Loucy (cell line): Measurements from ENCODE around the gene HYAL3.
A peak's percentile ranks its signal among the peaks of the same experiment; 100 is the strongest.

Experiments used
- H2AFZ ChIP-seq: fragments of 200-600 bp; sonication (generic); 2 replicates; pipeline ENCODE4 v1.6.0; 2016; ENCODE audit warnings: antibody characterized with exemption, mild to moderate bottlenecking, low read length, moderate library complexity
- H3F3A ChIP-seq: fragments of 200-600 bp; 2 replicates; pipeline ENCODE4 v1.6.0; 2016; ENCODE audit warnings: antibody characterized with exemption, low read depth, mild to moderate bottlenecking
- H3K27me3 ChIP-seq: fragments of 200-600 bp; sonication (generic); 2 replicates; pipeline ENCODE4 v1.6.1; 2014; ENCODE audit warnings: low read length, mild to moderate bottlenecking; ENCODE audit not compliant: insufficient read depth, poor library complexity, severe bottlenecking
- H3K36me3 ChIP-seq: fragments of 200-600 bp; sonication (generic); 2 replicates; pipeline ENCODE4 v1.6.1; 2016; ENCODE audit warnings: low read length; ENCODE audit not compliant: insufficient read depth
- H3K4me1 ChIP-seq: fragments of 200-600 bp; sonication (generic); 2 replicates; pipeline ENCODE4 v1.5.1; 2014; ENCODE audit warnings: low read length, mild to moderate bottlenecking; ENCODE audit not compliant: insufficient read depth, poor library complexity, severe bottlenecking
- H3K4me2 ChIP-seq: fragments of 200-600 bp; sonication (generic); 2 replicates; pipeline ENCODE4 v1.6.0; 2014; ENCODE audit warnings: antibody characterized with exemption, low read length, low read depth, mild to moderate bottlenecking; ENCODE audit not compliant: poor library complexity, severe bottlenecking
- H3K4me3 ChIP-seq: fragments of 200-600 bp; sonication (generic); 2 replicates; pipeline ENCODE4 v1.5.1; 2014; ENCODE audit warnings: low read length, mild to moderate bottlenecking, mixed read lengths; ENCODE audit not compliant: poor library complexity, severe bottlenecking
- H3K79me2 ChIP-seq: fragments of 200-600 bp; sonication (generic); 2 replicates; pipeline ENCODE4 v1.6.1; 2014; ENCODE audit warnings: low read length; ENCODE audit not compliant: insufficient read depth
- H3K9ac ChIP-seq: fragments of 200-600 bp; sonication (generic); 2 replicates; pipeline ENCODE4 v1.6.0; 2014; ENCODE audit warnings: mild to moderate bottlenecking, low read depth, low read length, moderate library complexity; ENCODE audit not compliant: poor library complexity, severe bottlenecking
- H3K9me2 ChIP-seq: fragments of 200-600 bp; sonication (generic); replicated peaks from 2 replicates; pipeline ENCODE4 v1.6.1; 2016; ENCODE audit warnings: low read depth, low read length, mixed read lengths
- H3K9me3 ChIP-seq: fragments of 200-600 bp; sonication (generic); 2 replicates; pipeline ENCODE4 v1.6.1; 2014; ENCODE audit warnings: mild to moderate bottlenecking, antibody characterized with exemption, low read length, low read depth; ENCODE audit not compliant: insufficient read depth
- H4K20me1 ChIP-seq: fragments of 200-600 bp; sonication (generic); 2 replicates; pipeline ENCODE4 v1.6.0; 2014; ENCODE audit warnings: antibody characterized with exemption, low read length, mild to moderate bottlenecking; ENCODE audit not compliant: insufficient read depth, poor library complexity, severe bottlenecking
- CTCF ChIP-seq: fragments of 200-600 bp; sonication (generic); conservative IDR thresholded peaks from 2 replicates; pipeline ENCODE4 v1.5.1; 2014; ENCODE audit warnings: mild to moderate bottlenecking, antibody characterized with exemption, low read length
- EZH2phosphoT487 ChIP-seq: fragments of 200-600 bp; IDR thresholded peaks from 2 replicates; pipeline ENCODE4 v1.6.1; 2018; ENCODE audit warnings: antibody characterized with exemption, mild to moderate bottlenecking, moderate library complexity, borderline replicate concordance

HYAL3 gene

GRCh38 chr3:50345008-50345407, 45.8 kb upstream of the HYAL3 start:
- no peaks in the 10 kb centered on the region for H3K27me3 ChIP-seq
- H3K36me3 ChIP-seq: peaks cover 7% of the 10 kb centered on the region; the same call in 1 of the 2 replicates
- peaks cover 45% of the 10 kb centered on the region for H3K79me2 ChIP-seq
- no peaks in the 10 kb centered on the region for H3K9me3 ChIP-seq
- no peak overlapping the region for H3K4me3 ChIP-seq
- no peaks in the 10 kb centered on the region for H4K20me1 ChIP-seq
- H3F3A ChIP-seq: peaks cover 6% of the 10 kb centered on the region; the same call in 1 of the 2 replicates
- TF ChIP-seq EZH2phosphoT487: no peak
- no peak for TF ChIP-seq CTCF
- no peak overlapping the region for H3K9ac ChIP-seq
- H3K9me2 ChIP-seq: no peaks in the 10 kb centered on the region
- peaks cover 47% of the 10 kb centered on the region for H3K4me1 ChIP-seq
- H3K4me2 ChIP-seq: no peak overlapping the region
- no peak overlapping the region for H2AFZ ChIP-seq

GRCh38 chr3:50342813-50343633, 43.8 kb upstream of the HYAL3 start:
- peaks cover 2% of the 10 kb centered on the region; the same call in 1 of the 2 replicates for H3K36me3 ChIP-seq
- H4K20me1 ChIP-seq: no peaks in the 10 kb centered on the region
- no peak overlapping the region for H2AFZ ChIP-seq
- TF ChIP-seq EZH2phosphoT487: no peak
- peak; percentile 32; the same call in 1 of the 2 replicates for TF ChIP-seq CTCF
- peaks cover 42% of the 10 kb centered on the region for H3K4me1 ChIP-seq
- H3K9me3 ChIP-seq: no peaks in the 10 kb centered on the region
- H3K4me2 ChIP-seq: peak overlapping the region; percentile 91
- H3K9ac ChIP-seq: peak overlapping the region; percentile 98
- peaks cover 48% of the 10 kb centered on the region for H3K79me2 ChIP-seq
- peaks cover 6% of the 10 kb centered on the region; the same call in 1 of the 2 replicates for H3F3A ChIP-seq
- no peaks in the 10 kb centered on the region for H3K9me2 ChIP-seq
- no peaks in the 10 kb centered on the region for H3K27me3 ChIP-seq
- H3K4me3 ChIP-seq: peak overlapping the region; percentile 97

GRCh38 chr3:50341996-50342650, 42.9 kb upstream of the HYAL3 start:
- no peak for TF ChIP-seq CTCF
- TF ChIP-seq EZH2phosphoT487: no peak
- Histone ChIP-seq H3K4me2 (peak overlapping the region; percentile 91), H3K4me1 (peaks cover 38% of the 10 kb centered on the region), H3K9ac (peak overlapping the region; percentile 98), H3K4me3 (peak overlapping the region; percentile 97), H3K9me3 (no peaks in the 10 kb centered on the region), H3K9me2 (no peaks in the 10 kb centered on the region), H3K79me2 (peaks cover 49% of the 10 kb centered on the region), H3K27me3 (no peaks in the 10 kb centered on the region), H3F3A (peaks cover 9% of the 10 kb centered on the region; the same call in 1 of the 2 replicates), H4K20me1 (no peaks in the 10 kb centered on the region), H3K36me3 (no peaks in the 10 kb centered on the region), H2AFZ (no peak overlapping the region)
